GM19239 (cell line): ENCODE data around the gene NUMBL.

Experiments used
- DNase-seq: peaks from one replicate; pipeline ENCODE4 v3.0.0; 2011; ENCODE audit warnings: low spot score; ENCODE audit not compliant: insufficient read length
- FAIRE-seq: peaks from 2 replicates; lab custom pipeline; 2011; peaks lifted over from hg19 to GRCh38; lab: Jason Lieb, UNC

NUMBL gene

DNA sequence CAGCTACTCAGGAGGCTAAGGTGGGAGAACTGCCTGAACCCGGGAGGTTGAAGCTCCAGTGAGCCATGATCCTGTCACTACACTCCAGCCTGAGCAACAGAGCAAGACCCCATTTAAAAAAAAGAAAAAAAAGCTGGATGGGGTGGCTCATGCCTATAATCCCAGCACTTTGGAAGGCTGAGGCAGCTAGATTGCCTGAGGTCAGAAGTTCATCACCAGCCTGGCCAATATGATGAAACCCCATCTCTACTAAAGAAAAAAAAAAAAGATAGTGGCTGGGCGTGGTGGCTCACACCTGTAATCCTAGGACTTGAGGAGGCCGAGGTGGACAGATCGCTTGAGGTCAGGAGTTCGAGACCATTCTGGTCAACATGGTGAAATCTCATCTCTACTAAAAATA, 74.3 kb downstream of the NUMBL start:
- no peak for DNase-seq
- FAIRE-seq = no peak
